ENCODE results near the gene MKLN1. TPM values are rescaled to one million over a fixed set of nuclear protein-coding genes. Genes with fewer than 3 reads are reported as not detected.
A peak's percentile ranks its signal among the peaks of the same experiment; 100 is the strongest.
"Not testable (repeated sequence)": the region's sequence is repeated elsewhere in the genome, so short reads cannot be mapped to it uniquely, and the experiment has no call there.

MKLN1 gene
- total and polyA plus RNA-seq, 7 donors, result 14.7 to 70.8 (median 42.9) TPM

- Histone ChIP-seq H3K27ac (no peak overlapping the region), H3K36me3 (ENCODE audit: insufficient read depth in 1 of 2, low read depth in 1 of 2) (peaks cover 0 to 68% of the 10 kb centered on the region in 2 donors)
- intact Hi-C loops (cut with DNase I), result no loop called here
These were observed 86.0 kb downstream of the MKLN1 start for GRCh38 chr7:131413711-131414110.

GRCh38 chr7:131424219-131424822, 96.6 kb downstream of the MKLN1 start:
- H3K36me3 ChIP-seq (ENCODE audit: insufficient read depth in 1 of 2, low read depth in 1 of 2), result peaks cover 0 to 7% of the 10 kb centered on the region in 2 donors
- intact Hi-C loops (cut with DNase I), result loop anchor here (5.0 to 10.0 kb wide), 2 partner anchors 97 to 360 kb away; partner anchors contain the start of gene MKLN1 (in 1 of the 2)
- WGBS, 3 donors, result 72 to 81% (median 77%) methylated on average over 5 of the region's 5 CpGs
- DNase-seq (no peak), ATAC-seq (peak; percentile 57 to 67 (median 62))
- H3K9me3 ChIP-seq, result no peaks in the 10 kb centered on the region
- H3K27me3 ChIP-seq (ENCODE audit: insufficient read depth in 3 of 3, low read length in 2 of 3), result no peaks in the 10 kb centered on the region
- H3K4me3 ChIP-seq, result no peak overlapping the region
- no peak overlapping the region for H3K27ac ChIP-seq
- H3K4me1 ChIP-seq, result peaks cover 23% of the 10 kb centered on the region
- TF ChIP-seq, protein P1, sequence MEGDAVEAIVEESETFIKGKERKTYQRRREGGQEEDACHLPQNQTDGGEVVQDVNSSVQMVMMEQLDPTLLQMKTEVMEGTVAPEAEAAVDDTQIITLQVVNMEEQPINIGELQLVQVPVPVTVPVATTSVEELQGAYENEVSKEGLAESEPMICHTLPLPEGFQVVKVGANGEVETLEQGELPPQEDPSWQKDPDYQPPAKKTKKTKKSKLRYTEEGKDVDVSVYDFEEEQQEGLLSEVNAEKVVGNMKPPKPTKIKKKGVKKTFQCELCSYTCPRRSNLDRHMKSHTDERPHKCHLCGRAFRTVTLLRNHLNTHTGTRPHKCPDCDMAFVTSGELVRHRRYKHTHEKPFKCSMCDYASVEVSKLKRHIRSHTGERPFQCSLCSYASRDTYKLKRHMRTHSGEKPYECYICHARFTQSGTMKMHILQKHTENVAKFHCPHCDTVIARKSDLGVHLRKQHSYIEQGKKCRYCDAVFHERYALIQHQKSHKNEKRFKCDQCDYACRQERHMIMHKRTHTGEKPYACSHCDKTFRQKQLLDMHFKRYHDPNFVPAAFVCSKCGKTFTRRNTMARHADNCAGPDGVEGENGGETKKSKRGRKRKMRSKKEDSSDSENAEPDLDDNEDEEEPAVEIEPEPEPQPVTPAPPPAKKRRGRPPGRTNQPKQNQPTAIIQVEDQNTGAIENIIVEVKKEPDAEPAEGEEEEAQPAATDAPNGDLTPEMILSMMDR (IDR thresholded peaks at IDR 0.05), result peak; percentile 59

More at GRCh38 chr7:131413711-131414110, 86.0 kb downstream of the MKLN1 start:
- 94 to 97% (median 95%) methylated on average over 4 of the region's 4 CpGs for WGBS, 3 donors
- no peak for ATAC-seq
- Histone ChIP-seq H3K27me3 (ENCODE audit: insufficient read depth in 3 of 3, low read length in 2 of 3) (no peaks in the 10 kb centered on the region), H3K4me3 (no peak overlapping the region), H3K4me1 (no peaks in the 10 kb centered on the region), H3K9me3 (no peaks in the 10 kb centered on the region)
- DNase-seq, result no peak
- TF ChIP-seq, protein P1 (IDR thresholded peaks at IDR 0.05), result no peak

GRCh38 chr7:131425992-131426391, 98.3 kb downstream of the MKLN1 start:
- DNase-seq, result no peak
- H3K4me3 ChIP-seq, result no peak overlapping the region
- H3K4me1 ChIP-seq, result peaks cover 24% of the 10 kb centered on the region
- peaks cover 0 to 15% of the 10 kb centered on the region in 2 donors for H3K36me3 ChIP-seq (ENCODE audit: insufficient read depth in 1 of 2, low read depth in 1 of 2)
- no peak overlapping the region for H3K27ac ChIP-seq
- 17 to 37% (median 17%) methylated on average over 3 of the region's 3 CpGs for WGBS, 3 donors
- ATAC-seq, result peak in 2 of 4 donors; percentile 15 to 38
- H3K9me3 ChIP-seq, result no peaks in the 10 kb centered on the region
- intact Hi-C loops (cut with DNase I), result loop anchor here in 1 of 2 donors (10.0 kb wide), 1 partner anchor 361 kb away; no protein-coding TSS in a partner anchor
- H3K27me3 ChIP-seq (ENCODE audit: insufficient read depth in 3 of 3, low read length in 2 of 3), result no peaks in the 10 kb centered on the region
- TF ChIP-seq, protein P1 (IDR thresholded peaks at IDR 0.05), result no peak

GRCh38 chr7:131430826-131431225, 103.2 kb downstream of the MKLN1 start:
- H3K4me3 ChIP-seq; H3K27me3 ChIP-seq (ENCODE audit: insufficient read depth in 3 of 3, low read length in 2 of 3); intact Hi-C loops (cut with DNase I); H3K9me3 ChIP-seq: not testable (repeated sequence)
- peaks cover 19% of the 10 kb centered on the region for H3K4me1 ChIP-seq
- peaks cover 0 to 29% of the 10 kb centered on the region in 2 donors for H3K36me3 ChIP-seq (ENCODE audit: insufficient read depth in 1 of 2, low read depth in 1 of 2)
- peak in 1 of 2 donors; percentile 19 for DNase-seq
- WGBS, 3 donors, result 61 to 77% (median 70%) methylated on average over 7 of the region's 7 CpGs
- peak overlapping the region; percentile 78 for H3K27ac ChIP-seq
- peak; percentile 41 to 79 (median 66) for ATAC-seq

DNA sequence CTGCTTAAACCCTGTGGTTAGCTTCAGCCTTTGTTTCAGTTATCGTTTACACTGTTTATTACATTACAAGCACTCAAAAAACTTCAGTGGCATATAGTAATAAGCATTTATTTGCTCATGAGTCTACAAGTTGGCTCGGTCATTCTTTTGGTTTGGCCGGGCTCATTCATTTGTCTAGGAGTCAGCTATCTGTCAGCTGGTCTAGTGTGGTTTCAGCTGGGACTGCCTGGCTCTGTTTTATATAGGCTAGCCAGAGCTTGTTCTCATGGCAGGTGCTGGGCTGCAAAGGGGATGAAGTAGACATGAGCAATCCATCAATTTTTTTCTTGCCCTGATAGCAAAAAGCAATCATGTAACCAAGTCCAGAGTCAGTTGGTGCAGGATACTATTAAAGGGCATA, 103.6 kb downstream of the MKLN1 start:
- DNase-seq (peak in 1 of 2 donors; percentile 29), ATAC-seq (peak; percentile 91 to 97 (median 94))
- no peak overlapping the region for H3K4me3 ChIP-seq
- H3K4me1 ChIP-seq, result peaks cover 15% of the 10 kb centered on the region
- intact Hi-C loops (cut with DNase I), result no loop called here
- 25 to 43% (median 27%) methylated on average over 3 of the region's 3 CpGs for WGBS, 3 donors
- peaks cover 0 to 29% of the 10 kb centered on the region in 2 donors for H3K36me3 ChIP-seq (ENCODE audit: insufficient read depth in 1 of 2, low read depth in 1 of 2)
- H3K27ac ChIP-seq, result peak overlapping the region; percentile 78
- H3K27me3 ChIP-seq (ENCODE audit: insufficient read depth in 3 of 3, low read length in 2 of 3), result no peaks in the 10 kb centered on the region
- TF ChIP-seq, protein P1 (IDR thresholded peaks at IDR 0.05), result no peak
- H3K9me3 ChIP-seq, result no peaks in the 10 kb centered on the region
